WI38 (cell line): ENCODE data around the gene TSTD2.

Source experiments
- H3K4me3 ChIP-seq: 2 replicates; pipeline ENCODE4 v1.5.1; 2011; ENCODE audit warnings: low read depth, mild to moderate bottlenecking, control low read depth, low read length
- CTCF ChIP-seq: IDR thresholded peaks from 2 replicates; pipeline ENCODE4 v1.5.1; 2012; ENCODE audit warnings: low read depth, mild to moderate bottlenecking, control low read depth, low read length

Gene TSTD2

GRCh38 chr9:97564291-97565175 is 68.6 kb downstream of the TSTD2 start:
- TF ChIP-seq CTCF, result no peak

GRCh38 chr9:97563458-97564135 is 69.6 kb downstream of the TSTD2 start:
- no peak for TF ChIP-seq CTCF

More at GRCh38 chr9:97564291-97565175, 68.6 kb downstream of the TSTD2 start:
- H3K4me3 ChIP-seq, result no peak overlapping the region

GRCh38 chr9:97562542-97562941 is 70.6 kb downstream of the TSTD2 start:
- H3K4me3 ChIP-seq, result no peak overlapping the region
- TF ChIP-seq CTCF, result no peak

More at GRCh38 chr9:97563458-97564135, 69.6 kb downstream of the TSTD2 start:
- no peak overlapping the region for H3K4me3 ChIP-seq

GRCh38 chr9:97561501-97561900 is 71.7 kb downstream of the TSTD2 start:
- no peak overlapping the region for H3K4me3 ChIP-seq
- TF ChIP-seq CTCF, result no peak

- H3K4me3 ChIP-seq, result no peak overlapping the region
- no peak for TF ChIP-seq CTCF
Observed at GRCh38 chr9:97560851-97561250, 72.3 kb downstream of the TSTD2 start.

GRCh38 chr9:97560154-97560553 is 73.0 kb downstream of the TSTD2 start:
- TF ChIP-seq CTCF, result no peak

GRCh38 chr9:97559111-97559514 is 74.1 kb downstream of the TSTD2 start:
- TF ChIP-seq CTCF, result no peak
- H3K4me3 ChIP-seq, result no peak overlapping the region

More at GRCh38 chr9:97560154-97560553, 73.0 kb downstream of the TSTD2 start:
- no peak overlapping the region for H3K4me3 ChIP-seq
